Duodenal mucosa (tissue), 2 donors: Measurements from ENCODE around the gene MST1R.

Source experiments
- H3K27ac ChIP-seq: one replicate; pipeline ENCODE4 v1.7.0; 2013; ENCODE audit warnings: low read depth, low read length
- H3K27me3 ChIP-seq, 2 donors: one replicate each; pipeline ENCODE4 v1.7.0; 2013; ENCODE audit warnings: low read length in 2 of 2, control low read depth in 1 of 2; ENCODE audit not compliant: insufficient read depth in 2 of 2, control insufficient read depth in 1 of 2
- H3K36me3 ChIP-seq, 2 donors: one replicate each; pipeline ENCODE4 v1.7.0; 2013; ENCODE audit warnings: low read length in 2 of 2, control low read depth in 1 of 2; ENCODE audit not compliant: insufficient read depth in 2 of 2, control insufficient read depth in 1 of 2
- H3K4me1 ChIP-seq, 2 donors: one replicate each; pipeline ENCODE4 v1.7.0; 2013; ENCODE audit warnings: low read length in 2 of 2, control low read depth in 1 of 2; ENCODE audit not compliant: insufficient read depth in 2 of 2, control insufficient read depth in 1 of 2
- H3K4me3 ChIP-seq, 2 donors: one replicate each; pipeline ENCODE4 v1.7.0; 2013; ENCODE audit warnings: low read length in 2 of 2, low read depth in 1 of 2
- H3K9ac ChIP-seq, 2 donors: one replicate each; pipeline ENCODE4 v1.7.0; 2013; ENCODE audit warnings: low read length in 2 of 2, low read depth in 1 of 2
- H3K9me3 ChIP-seq, 2 donors: one replicate each; pipeline ENCODE4 v1.7.0; 2013; ENCODE audit warnings: low read length in 2 of 2, control low read depth in 1 of 2; ENCODE audit not compliant: control insufficient read depth in 1 of 2

Gene MST1R

GRCh38 chr3:49841806-49842205, 61.9 kb downstream of the MST1R start:
- no peak overlapping the region for H3K9ac ChIP-seq
- no peak overlapping the region for H3K4me3 ChIP-seq
- no peaks in the 10 kb centered on the region for H3K27me3 ChIP-seq
- H3K9me3 ChIP-seq = no peaks in the 10 kb centered on the region
- H3K27ac ChIP-seq = no peak overlapping the region
- H3K36me3 ChIP-seq = no peaks in the 10 kb centered on the region
- H3K4me1 ChIP-seq = peaks cover 20 to 27% of the 10 kb centered on the region in 2 donors

- Histone ChIP-seq H3K9ac (no peak overlapping the region), H3K4me1 (peaks cover 16 to 24% of the 10 kb centered on the region in 2 donors), H3K4me3 (no peak overlapping the region), H3K9me3 (no peaks in the 10 kb centered on the region), H3K27me3 (no peaks in the 10 kb centered on the region), H3K27ac (no peak overlapping the region), H3K36me3 (no peaks in the 10 kb centered on the region)
Observed at GRCh38 chr3:49841126-49841696, 62.5 kb downstream of the MST1R start.

GRCh38 chr3:49840388-49840787, 63.3 kb downstream of the MST1R start:
- Histone ChIP-seq H3K4me1 (peaks cover 8 to 16% of the 10 kb centered on the region in 2 donors), H3K27me3 (no peaks in the 10 kb centered on the region), H3K36me3 (no peaks in the 10 kb centered on the region), H3K27ac (no peak overlapping the region), H3K4me3 (no peak overlapping the region), H3K9me3 (no peaks in the 10 kb centered on the region), H3K9ac (no peak overlapping the region)

DNA sequence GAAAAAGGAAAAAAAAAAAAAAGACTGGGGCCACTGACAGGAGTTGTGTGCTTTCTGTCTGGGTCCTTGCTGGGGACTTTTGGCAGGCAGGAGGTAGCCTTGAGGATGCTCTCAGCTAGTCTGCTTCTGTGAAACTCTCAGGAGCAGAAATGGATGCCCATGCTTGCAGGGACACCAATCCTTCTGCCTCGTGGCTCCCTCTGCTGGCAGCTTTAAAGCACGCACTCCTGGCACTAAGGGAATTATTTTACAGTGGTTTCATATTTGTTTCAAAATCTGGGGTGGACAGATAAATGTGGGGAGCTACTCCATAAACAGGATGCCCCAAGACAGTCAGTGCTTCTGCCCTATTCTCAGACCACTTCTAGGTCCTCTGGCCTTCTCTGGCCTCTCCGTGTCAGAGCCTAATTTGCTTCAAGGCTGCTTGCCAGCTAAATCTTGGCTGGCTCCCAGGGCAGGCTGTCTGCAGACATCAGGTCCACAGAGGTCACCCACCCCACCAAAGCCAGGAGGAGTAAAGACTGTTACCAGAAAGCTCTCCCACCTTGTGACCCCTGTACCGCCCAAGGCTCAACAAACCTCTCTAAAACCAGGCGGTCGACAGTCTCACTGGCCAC, 64.4 kb downstream of the MST1R start:
- Histone ChIP-seq H3K4me3 (no peak overlapping the region), H3K9ac (no peak overlapping the region), H3K27ac (no peak overlapping the region), H3K36me3 (no peaks in the 10 kb centered on the region), H3K9me3 (no peaks in the 10 kb centered on the region), H3K27me3 (no peaks in the 10 kb centered on the region), H3K4me1 (peaks cover 6 to 14% of the 10 kb centered on the region in 2 donors)
